Transverse colon (tissue), 4 donors: ENCODE data around the gene RSAD2. TPM values are rescaled to one million over a fixed set of nuclear protein-coding genes. Genes with fewer than 3 reads are reported as not detected.

Source experiments
- DNase-seq: peaks from one replicate; pipeline ENCODE4 v3.0.0-alpha.2; 2019
- H3K27ac ChIP-seq, 4 donors: fragments of 200-600 bp; sonication (generic); 2 replicates each; pipeline ENCODE4 v1.5.1; 2016 to 2018; ENCODE audit warnings: inconsistent platforms in 4 of 4
- H3K27me3 ChIP-seq: fragments of 200-600 bp; sonication (generic); 2 replicates; pipeline ENCODE4 v1.5.1; 2017; ENCODE audit warnings: inconsistent platforms
- H3K36me3 ChIP-seq, 4 donors: fragments of 200-600 bp; sonication (generic); 2 replicates each; pipeline ENCODE4 v1.5.1; 2017 to 2019; ENCODE audit warnings: inconsistent platforms in 4 of 4
- H3K4me1 ChIP-seq, 4 donors: fragments of 200-600 bp; sonication (generic); 2 replicates each; pipeline ENCODE4 v1.5.1; 2017 to 2020; ENCODE audit warnings: inconsistent platforms in 4 of 4
- H3K4me3 ChIP-seq, 4 donors: fragments of 200-600 bp; sonication (generic); 1 replicate in 1 of 4; 2 replicates in 3 of 4; pipeline versions ENCODE4 v1.5.1 to v1.6.1; 2017 to 2019; ENCODE audit warnings: inconsistent platforms in 4 of 4
- H3K9me3 ChIP-seq, 2 donors: fragments of 200-600 bp; sonication (generic); 2 replicates each; pipeline ENCODE4 v1.5.1; 2017 to 2019; ENCODE audit warnings: inconsistent platforms in 2 of 2
- EP300 ChIP-seq: sonication (generic); formaldehyde crosslinking; IDR thresholded peaks from one replicate; pipeline ENCODE4 v1.6.1; 2017; ENCODE audit warnings: antibody characterized with exemption, low read depth
- POLR2A ChIP-seq: fragments of 450-650 bp; IDR thresholded peaks from one replicate; pipeline ENCODE4 v1.6.1; 2016; ENCODE audit warnings: antibody characterized with exemption, mild to moderate bottlenecking, moderate library complexity
- POLR2AphosphoS5 ChIP-seq, 3 donors: sonication (generic); formaldehyde crosslinking; IDR thresholded peaks; one replicate each; pipeline ENCODE4 v1.6.1; 2016; ENCODE audit warnings: antibody characterized with exemption in 3 of 3
- WGBS, 2 donors: methylation state at CpG; one replicate each; pipeline ENCODE4 v1.1.5; 2018; ENCODE audit warnings: low coverage in 1 of 2; 5-methylcytosine and 5-hydroxymethylcytosine counted together
- in situ Hi-C, 4 donors: fragments of 200-750 bp; cut with MboI; loops; one replicate each; pipeline versions ENCODE4 v1.15.0 to v1.15.1; 2017; ENCODE audit warnings: low sequenced_read_pairs in 3 of 4, low pct_ligation_motif_present in 1 of 4, low pct_unique_long_range_greater_than_20kb in 1 of 4
- intact Hi-C: fragments of 100-400 bp; cut with DNase I; formaldehyde crosslinking; loops from one replicate; pipeline ENCODE4 v1.15.1; 2023; ENCODE audit warnings: low total_unique reads
- total RNA-seq, 4 donors: library from RNA; depleted of rRNA; stranded (reverse); fragments of >200 nt; gene quantifications; one replicate each; pipeline ENCODE4 v1.1.0, GENCODE V29; 2016
- TF ChIP-seq, protein P1 (sequence below), 5 experiments: fragments of 200-600 bp in 3 of 5; fragments of 450-650 bp in 2 of 5; sonication (generic) in 3 of 5; IDR thresholded peaks; 1 replicate in 2 of 5; 2 replicates in 3 of 5; pipeline ENCODE4 v1.5.1; 2016 to 2017; ENCODE audit warnings: antibody characterized with exemption in 5 of 5, inconsistent platforms in 3 of 5, mild to moderate bottlenecking in 2 of 5, moderate library complexity in 1 of 5

RSAD2 gene
- total RNA-seq, 4 donors from 2014 or later: 4.2 to 7.1 (median 5.4) TPM; not detected in 1

- peak overlapping the region; percentile 65 to 98 (median 71) for H3K4me3 ChIP-seq
- in situ Hi-C loops (no loop called here), intact Hi-C loops (loop anchor here (5.0 kb wide), 1 partner anchor 817 kb away; no protein-coding TSS in a partner anchor)
- H3K4me1 ChIP-seq: peaks cover 4 to 19% (median 12%) of the 10 kb centered on the region in 4 donors
- H3K36me3 ChIP-seq: no peaks in the 10 kb centered on the region
- no peaks in the 10 kb centered on the region for H3K27me3 ChIP-seq
- DNase-seq: peak; percentile 16
- TF ChIP-seq POLR2AphosphoS5 (IDR thresholded peaks at IDR 0.05) (no peak), EP300 (no peak), POLR2A (no peak)
- TF ChIP-seq, protein P1, sequence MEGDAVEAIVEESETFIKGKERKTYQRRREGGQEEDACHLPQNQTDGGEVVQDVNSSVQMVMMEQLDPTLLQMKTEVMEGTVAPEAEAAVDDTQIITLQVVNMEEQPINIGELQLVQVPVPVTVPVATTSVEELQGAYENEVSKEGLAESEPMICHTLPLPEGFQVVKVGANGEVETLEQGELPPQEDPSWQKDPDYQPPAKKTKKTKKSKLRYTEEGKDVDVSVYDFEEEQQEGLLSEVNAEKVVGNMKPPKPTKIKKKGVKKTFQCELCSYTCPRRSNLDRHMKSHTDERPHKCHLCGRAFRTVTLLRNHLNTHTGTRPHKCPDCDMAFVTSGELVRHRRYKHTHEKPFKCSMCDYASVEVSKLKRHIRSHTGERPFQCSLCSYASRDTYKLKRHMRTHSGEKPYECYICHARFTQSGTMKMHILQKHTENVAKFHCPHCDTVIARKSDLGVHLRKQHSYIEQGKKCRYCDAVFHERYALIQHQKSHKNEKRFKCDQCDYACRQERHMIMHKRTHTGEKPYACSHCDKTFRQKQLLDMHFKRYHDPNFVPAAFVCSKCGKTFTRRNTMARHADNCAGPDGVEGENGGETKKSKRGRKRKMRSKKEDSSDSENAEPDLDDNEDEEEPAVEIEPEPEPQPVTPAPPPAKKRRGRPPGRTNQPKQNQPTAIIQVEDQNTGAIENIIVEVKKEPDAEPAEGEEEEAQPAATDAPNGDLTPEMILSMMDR (IDR thresholded peaks at IDR 0.05): no peak
- no peaks in the 10 kb centered on the region for H3K9me3 ChIP-seq
- whole genome bisulfite sequencing, 2 donors: 5% methylated on average over 35 of the region's 37 CpGs; no CpG with 5 or more reads in 1 of the 2 donors
- H3K27ac ChIP-seq: peak overlapping the region; percentile 86 to 95 (median 91)
Measured at GRCh38 chr2:6864923-6865345, 12.6 kb upstream of the RSAD2 start.

GRCh38 chr2:6865346-6866274 is 12.0 kb upstream of the RSAD2 start, which contains the start of gene CMPK2:
Gene CMPK2 (minus strand): TSS chr2:6865907. CDS start chr2:6865696, 211 bp downstream.
- intact Hi-C loops: loop anchor here (5.0 kb wide), 1 partner anchor 817 kb away; no protein-coding TSS in a partner anchor
- no peaks in the 10 kb centered on the region for H3K36me3 ChIP-seq
- no peaks in the 10 kb centered on the region for H3K27me3 ChIP-seq
- peaks cover 4 to 19% (median 12%) of the 10 kb centered on the region in 4 donors for H3K4me1 ChIP-seq
- peak within 1 kb of the TSS; percentile 86 to 95 (median 91) for H3K27ac ChIP-seq
- H3K4me3 ChIP-seq: peak within 1 kb of the TSS; percentile 65 to 98 (median 71)
- H3K9me3 ChIP-seq: no peaks in the 10 kb centered on the region
- peak; percentile 85 for DNase-seq
- in situ Hi-C loops: no loop called here
- 0% methylated on average over 64 of the region's 115 CpGs; no CpG with 5 or more reads in 1 of the 2 donors for WGBS, 2 donors
- TF ChIP-seq, protein P1 (IDR thresholded peaks at IDR 0.05): no peak
- peak; percentile 28 to 58 (median 48) for TF ChIP-seq POLR2AphosphoS5 (IDR thresholded peaks at IDR 0.05)
- TF ChIP-seq POLR2A: peak; percentile 18
- no peak for TF ChIP-seq EP300

GRCh38 chr2:6866275-6866671 is 11.3 kb upstream of the RSAD2 start:
- TF ChIP-seq POLR2AphosphoS5 (IDR thresholded peaks at IDR 0.05): no peak
- TF ChIP-seq, protein P1 (IDR thresholded peaks at IDR 0.05): peak in 4 of 5 experiments; percentile 13 to 30 (median 27)
- TF ChIP-seq POLR2A: no peak
- no peak for TF ChIP-seq EP300
- peaks cover 4 to 19% (median 12%) of the 10 kb centered on the region in 4 donors for H3K4me1 ChIP-seq
- H3K9me3 ChIP-seq: no peaks in the 10 kb centered on the region
- no peaks in the 10 kb centered on the region for H3K36me3 ChIP-seq
- in situ Hi-C loops (no loop called here), intact Hi-C loops (loop anchor here (5.0 kb wide), 1 partner anchor 816 kb away; no protein-coding TSS in a partner anchor)
- H3K27ac ChIP-seq: peak overlapping the region; percentile 86 to 95 (median 91)
- 8 to 33% methylated on average over 1 to 9 of the region's 9 CpGs for WGBS, 2 donors
- DNase-seq: peak; percentile 42
- no peaks in the 10 kb centered on the region for H3K27me3 ChIP-seq
- peak overlapping the region; percentile 65 to 98 (median 71) for H3K4me3 ChIP-seq

- no peak for DNase-seq
- Histone ChIP-seq H3K4me1 (peaks cover 4 to 19% (median 12%) of the 10 kb centered on the region in 4 donors), H3K9me3 (no peaks in the 10 kb centered on the region), H3K4me3 (no peak overlapping the region), H3K27ac (no peak overlapping the region), H3K36me3 (no peaks in the 10 kb centered on the region), H3K27me3 (no peaks in the 10 kb centered on the region)
- intact Hi-C loops: loop anchor here (5.0 kb wide), 1 partner anchor 815 kb away; no protein-coding TSS in a partner anchor
- TF ChIP-seq EP300: no peak
- TF ChIP-seq, protein P1 (IDR thresholded peaks at IDR 0.05): no peak
- no peak for TF ChIP-seq POLR2AphosphoS5 (IDR thresholded peaks at IDR 0.05)
- no peak for TF ChIP-seq POLR2A
- 84 to 96% methylated on average over 5 to 7 of the region's 7 CpGs for WGBS, 2 donors
- in situ Hi-C loops: no loop called here
Measured at GRCh38 chr2:6866982-6867381, 10.6 kb upstream of the RSAD2 start.
